DMS79 (cell line): ENCODE measurements around the gene PRKCB.

Experiments
- DNase-seq: peaks from one replicate; lab custom pipeline; 2025; lab: John Stamatoyannopoulos, UW

The PRKCB gene

DNA sequence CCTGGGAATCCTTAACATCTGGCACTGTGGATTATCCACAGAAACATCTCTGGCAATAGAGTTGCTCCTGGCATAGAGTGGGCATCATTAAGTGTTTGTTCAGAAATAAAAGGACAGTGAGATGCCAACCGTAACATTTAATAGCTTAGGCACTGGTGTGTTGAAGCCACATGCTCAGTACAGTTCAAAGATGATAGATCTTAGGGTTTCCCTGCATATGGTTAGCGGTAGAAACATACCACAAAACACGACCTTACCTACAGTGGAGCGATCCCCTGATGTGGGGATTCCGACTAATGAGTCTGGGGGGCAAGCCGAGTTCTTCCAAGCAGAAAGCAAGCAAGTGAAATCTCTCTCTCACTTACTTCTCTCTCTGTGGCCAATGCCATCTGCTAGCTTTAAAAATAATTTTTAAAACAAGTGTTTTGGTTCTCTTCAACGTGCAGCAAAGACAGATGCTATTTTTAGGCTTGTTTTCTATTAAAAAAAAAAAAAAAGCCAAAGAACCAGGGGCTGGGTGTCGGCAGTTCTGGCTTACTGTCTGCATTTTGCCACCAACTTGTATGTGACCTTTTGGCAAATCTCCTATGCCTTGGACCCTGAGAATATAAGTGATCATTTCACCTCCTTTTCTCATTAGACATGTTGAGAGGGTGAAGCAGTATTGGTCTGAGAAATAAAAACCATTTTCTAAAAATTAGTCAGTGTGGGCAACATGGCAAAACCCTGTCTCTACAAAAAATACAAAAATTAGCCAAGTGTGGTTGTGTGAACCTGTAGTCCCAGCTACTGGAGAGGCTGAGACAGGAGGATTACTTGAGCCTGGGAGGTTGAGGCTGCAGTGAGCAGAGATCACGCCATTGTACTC lies 331.1 kb downstream of the PRKCB start:
- DNase-seq: no peak

DNA sequence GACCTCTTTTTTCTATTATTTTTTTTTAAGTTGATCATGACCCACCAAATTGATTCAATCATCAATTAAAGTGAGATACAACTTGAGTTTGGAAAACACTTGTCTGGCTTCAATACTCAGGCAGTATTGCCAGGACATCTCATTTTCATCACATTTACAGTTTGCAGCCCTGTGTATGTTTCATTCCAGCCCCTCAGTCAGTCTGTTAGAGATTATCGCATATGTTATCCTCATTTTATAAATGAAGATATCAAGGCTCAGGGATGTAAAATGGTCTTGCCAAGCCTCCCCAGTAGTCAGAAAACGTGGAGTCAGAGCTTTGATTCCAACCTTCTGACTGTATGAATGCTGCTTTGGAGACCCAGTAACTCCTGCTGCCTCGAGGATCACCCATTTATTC lies 333.1 kb downstream of the PRKCB start:
- no peak for DNase-seq

DNA sequence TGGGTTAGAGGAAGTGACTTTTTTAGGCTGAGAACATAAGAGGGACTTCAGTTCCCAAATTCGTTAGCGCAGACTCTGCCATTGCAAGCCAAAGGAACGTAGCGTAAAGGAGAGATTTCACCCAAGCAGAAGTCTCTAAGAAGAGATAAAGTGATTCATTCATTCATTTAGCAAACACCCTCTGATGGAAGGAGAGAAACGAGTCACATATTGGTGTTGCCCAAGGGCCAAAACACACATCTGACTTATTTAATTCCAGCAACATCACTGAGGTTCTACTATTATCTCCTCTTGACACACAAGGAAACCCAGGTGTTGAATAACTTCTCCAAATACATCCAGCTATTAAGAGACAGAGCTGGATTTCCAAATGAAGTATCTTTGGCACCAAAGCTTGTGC lies 334.6 kb downstream of the PRKCB start:
- no peak for DNase-seq

DNA sequence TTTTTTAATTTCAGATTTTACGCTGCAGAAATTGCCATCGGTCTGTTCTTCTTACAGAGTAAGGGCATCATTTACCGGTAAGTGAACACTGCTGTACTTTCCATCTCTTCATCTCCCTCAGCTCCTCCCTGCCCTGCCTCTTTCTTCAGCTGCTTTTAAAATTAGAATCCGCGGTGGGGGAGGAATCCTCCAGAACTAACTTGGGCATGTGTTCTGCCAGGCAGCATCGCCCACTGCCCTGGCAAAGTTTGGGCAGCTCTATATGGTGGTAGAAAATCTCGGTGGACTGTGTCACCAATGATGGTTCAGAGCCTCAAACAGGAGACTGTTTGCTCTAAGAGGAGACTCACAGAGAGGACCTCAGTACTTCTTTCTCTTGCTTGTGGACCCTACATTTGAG lies 338.7 kb downstream of the PRKCB start:
- DNase-seq: no peak

DNA sequence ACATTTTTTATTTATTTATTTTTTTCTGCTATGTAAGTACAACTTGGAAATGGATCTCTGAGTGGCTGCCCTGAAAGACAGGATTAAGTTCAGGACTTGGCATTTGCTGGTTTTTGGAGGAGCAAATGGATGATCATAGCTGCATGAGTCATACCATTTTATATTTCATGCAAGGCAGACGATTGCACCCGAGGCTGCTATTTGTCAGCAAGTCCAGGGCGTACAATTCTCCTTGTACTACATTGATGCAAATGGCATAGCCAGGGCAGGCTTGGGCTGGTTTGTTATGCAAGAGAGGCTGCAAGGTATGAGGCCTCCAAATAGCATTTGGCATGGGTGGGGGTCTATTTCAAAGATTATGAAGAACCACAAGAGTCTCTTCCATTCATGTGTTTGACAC lies 339.2 kb downstream of the PRKCB start:
- DNase-seq: peak; percentile 33

DNA sequence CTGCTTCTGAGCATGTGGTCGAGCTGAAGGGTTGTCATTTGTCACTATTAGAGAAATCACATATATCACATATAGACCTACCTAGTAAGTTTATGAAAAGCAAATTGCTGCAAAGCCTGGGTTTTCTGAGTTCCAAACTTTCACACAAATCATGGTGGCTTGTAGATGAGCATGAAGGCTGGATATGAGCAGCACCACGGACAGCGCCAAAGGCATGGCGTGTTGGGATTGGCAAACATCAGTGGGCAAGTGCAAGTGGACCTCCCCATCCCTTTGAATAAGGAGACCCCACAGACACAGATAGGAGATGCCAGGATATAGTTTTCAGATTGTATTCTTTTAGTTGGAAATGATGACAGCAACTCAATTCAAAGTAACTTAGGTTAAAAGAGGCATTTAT lies 342.7 kb downstream of the PRKCB start:
- DNase-seq: no peak

DNA sequence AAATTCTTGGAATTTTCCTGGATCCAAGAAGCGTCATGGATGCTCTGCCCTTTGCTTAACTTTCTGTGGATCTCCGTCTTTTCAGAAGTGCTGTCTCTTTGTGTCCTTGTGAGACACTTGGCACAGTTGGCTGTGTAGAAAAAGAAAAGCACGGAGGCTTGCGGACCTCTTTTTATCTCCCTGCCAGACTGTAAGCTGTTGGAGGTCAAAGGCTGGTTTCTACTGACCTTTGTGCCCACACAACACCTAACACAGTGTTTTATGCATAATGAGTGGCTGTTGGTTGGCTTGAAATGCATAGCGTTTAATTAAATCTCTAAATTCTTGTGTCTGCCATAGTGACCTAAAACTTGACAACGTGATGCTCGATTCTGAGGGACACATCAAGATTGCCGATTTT lies 344.7 kb downstream of the PRKCB start:
- no peak for DNase-seq

DNA sequence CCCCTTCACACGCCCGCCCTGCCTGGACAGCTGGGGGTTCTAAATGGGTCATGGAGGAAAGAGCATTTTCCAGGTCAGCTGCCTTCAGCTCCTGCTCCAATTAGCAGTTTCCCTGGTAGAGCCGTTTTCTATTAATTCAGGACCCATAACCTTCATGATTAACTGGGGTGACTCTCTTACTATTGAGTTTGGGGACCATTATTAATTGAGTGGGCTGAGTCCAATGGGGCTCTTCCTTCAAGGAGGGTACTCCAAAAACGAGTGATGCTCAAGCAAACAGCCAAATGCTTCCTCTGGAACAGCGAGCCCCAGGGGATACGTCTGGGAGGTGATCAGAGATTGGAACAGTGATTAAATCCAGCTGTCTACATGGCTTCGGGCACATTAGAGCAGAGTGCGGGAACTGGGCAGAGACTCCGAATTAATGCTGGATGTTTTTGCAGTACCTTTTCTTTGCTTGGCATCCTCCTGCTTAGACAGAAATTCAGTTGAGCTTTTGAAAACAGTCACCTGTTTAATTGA lies 352.3 kb downstream of the PRKCB start:
- peak; percentile 6 for DNase-seq

DNA sequence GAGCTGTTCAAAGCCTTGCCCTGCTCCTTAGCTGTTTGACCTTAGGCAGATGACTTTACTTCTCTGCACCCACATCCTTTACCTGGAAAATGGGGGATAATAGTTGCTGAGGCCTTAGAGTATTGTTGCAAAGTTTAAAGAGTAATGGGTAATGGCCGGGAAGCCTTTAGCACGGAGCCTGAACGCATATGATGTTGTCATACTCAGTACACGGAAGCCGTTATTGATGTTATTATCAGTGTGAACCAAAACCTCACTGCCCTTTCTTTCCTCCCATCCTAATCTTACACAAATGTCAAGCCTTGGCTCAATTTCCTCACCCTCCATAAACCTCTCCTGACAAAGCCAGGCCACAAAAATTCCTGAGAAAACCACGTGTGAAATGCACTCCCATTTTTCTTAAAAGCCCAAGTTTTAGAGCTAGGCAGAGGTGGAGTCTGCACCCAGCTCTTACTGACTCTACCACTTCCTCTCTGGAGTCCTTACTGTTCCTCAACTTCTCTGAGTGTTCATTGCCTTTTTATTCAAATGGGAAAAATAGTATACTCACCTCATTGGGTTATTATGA lies 353.1 kb downstream of the PRKCB start:
- no peak for DNase-seq

DNA sequence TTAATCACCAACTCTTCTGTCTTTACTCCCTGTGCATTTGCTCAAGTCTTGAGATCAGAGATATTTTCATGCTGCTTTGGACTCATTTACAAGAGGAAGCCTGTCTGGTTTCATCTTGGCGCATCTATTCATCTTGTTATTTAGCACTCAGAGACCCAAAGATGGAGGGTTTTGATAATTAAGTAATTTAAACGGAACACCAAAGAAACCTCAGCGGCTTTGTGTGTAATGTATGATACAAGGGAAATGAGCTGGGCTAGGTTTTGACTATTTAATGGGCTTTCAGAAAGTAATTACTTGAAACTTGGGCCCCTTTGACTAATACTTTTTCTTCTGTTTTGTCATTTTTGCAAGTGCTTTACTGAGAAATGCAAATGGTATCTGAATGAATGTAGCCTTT lies 354.2 kb downstream of the PRKCB start:
- no peak for DNase-seq

DNA sequence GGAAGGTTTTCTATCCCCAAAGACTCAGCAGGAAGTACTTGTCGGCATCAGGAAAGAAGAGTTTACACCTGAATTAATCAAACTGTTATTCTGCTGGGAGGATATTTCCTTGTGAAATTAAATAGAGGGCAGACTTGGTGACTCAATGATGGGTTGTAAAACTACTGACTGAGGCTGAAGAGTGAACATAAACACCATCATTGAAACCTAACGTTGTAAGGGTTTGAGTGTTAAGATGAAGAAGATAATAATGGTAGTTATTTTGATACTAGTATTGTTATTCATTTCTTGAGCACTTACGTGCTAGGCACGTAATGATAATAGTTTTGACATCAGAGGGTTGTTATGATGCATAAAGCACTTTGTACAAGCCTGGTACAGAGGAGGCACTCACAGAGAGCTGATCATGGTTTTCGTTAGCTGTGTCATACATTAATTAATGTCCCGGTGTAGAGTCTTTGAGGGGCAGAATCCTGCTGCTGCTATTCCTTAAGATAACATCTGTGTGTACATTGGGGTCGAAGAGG lies 356.2 kb downstream of the PRKCB start:
- no peak for DNase-seq

DNA sequence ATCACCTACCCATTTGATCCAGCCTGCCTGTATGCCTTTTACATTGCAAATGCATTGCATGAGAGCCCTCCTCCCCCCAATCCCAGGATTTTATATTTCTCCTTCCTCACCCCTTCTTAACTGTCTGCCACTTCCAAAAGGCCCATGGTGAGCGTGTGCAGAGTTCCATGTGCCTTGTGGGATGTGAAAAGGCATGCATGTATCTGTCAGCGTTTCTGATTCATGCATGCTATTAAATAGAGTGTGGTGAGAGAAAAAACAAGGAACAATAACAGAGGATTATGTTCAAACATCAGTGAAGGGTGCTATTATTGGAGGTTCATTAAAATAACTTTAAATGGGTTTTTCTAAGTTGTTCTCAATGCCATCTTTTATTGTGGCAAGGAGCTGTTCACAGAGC lies 359.4 kb downstream of the PRKCB start:
- DNase-seq: no peak

DNA sequence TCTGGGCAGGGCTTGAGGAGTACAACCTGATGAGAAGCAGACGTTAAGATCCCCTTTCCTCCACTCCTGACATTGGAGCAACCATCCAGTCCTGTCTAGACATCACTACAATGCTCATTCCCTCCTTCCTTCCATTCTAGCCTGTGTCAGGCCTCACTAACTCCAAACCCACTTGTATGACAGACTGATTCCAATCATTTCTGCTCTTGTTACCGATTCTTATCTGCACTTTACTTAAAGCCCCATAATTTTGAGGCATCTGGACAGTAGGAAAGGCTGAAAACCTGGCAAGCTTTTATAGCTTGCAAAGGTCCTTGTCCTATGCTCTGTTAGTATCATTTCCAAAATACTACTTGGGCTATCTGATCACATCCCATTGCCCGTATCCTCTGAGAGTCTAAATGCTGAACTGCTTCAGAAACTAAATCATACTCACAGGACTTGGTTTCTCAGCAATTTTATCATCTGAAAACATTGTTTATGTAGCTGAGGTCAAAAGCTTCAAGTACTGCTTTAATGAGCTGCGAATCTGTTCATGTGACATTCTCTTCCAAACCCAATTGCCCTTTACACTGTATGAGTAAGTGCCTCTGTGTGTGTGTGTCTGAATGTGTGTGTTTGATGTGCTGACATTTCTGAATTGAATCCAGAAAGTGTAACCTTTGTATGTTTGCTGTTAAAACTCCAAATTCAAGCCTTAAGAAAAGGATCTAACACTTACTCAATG lies 363.2 kb downstream of the PRKCB start:
- DNase-seq: peak; percentile 17

DNA sequence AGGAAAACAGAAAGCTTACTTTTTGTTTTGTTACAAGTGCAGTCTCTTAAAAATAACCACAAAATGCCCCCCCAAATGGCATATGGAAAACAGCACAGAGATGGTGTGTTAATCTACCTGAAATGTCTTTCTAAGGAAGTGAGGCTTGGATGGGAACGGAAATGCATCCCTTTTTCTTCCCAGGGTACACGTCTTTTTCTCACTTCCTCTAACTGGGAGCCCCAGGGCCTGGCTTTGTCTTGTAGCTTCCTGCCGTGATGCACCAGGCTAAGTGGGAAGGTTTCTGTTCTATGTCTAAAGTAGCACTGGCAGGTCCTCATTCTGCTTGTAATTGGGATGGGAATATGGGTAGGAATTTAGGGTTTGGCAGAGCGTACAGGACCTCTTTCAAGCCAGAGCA lies 367.9 kb downstream of the PRKCB start:
- no peak for DNase-seq

DNA sequence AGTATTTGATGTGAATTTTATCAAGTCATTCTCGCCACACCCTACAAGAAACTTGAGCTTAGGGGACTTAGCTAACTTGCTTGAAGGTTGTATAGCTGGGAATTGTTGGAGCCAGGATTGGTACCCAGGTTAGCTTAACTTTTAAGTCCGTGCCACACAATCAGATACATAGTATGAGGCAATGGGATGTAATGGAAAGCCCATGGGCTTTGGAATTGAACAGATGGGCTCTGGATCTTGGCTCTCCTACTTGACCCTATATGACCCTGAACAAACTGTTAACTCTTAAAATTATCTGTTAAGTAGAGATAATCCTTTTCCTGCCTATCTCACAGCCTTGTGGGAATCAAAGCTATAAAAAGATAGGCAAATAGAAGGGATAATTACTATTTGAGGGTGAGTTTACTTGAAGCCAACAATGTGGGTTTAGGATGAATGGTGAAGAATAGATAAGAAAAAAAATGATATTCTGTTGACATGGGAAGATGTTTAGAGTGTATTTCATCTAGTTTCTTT lies 368.4 kb downstream of the PRKCB start:
- no peak for DNase-seq

DNA sequence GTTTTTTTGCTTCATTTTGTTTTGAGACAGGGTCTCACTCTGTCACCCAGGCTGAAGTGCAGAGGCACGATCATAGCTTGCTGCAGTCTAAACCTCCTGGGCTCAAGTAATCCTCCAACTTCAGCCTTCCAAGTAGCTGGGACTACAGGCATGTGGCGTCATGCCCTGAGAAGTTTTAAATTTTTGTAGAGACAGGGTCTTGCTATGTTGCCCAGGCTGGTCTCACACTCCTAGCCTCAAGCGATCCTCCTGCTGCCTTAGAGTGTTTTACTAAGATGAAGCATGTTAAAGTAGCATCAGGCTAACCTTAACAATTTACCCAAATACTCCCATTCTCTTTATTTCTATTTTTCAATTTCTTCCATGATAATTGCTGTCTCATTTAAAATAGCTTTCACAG lies 371.1 kb downstream of the PRKCB start:
- no peak for DNase-seq

DNA sequence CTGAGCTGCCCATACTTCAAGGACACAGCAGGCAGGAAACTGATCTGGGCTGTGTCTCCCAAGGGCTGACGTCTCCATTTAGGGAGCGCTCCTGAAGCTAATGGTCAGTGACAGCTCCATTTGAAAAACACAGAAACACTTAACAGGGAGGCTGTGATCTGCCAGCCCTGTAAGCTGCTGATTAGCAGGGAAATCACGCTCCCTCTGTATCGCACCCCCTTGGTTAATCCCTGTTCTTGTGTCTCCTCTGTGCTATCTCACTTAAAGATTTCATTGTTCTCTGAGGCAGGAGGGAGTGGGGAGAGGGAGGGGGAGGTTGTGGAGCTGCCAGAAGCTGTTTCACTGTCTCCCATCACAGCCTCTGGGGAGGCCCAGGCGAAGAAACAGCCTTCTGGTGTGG lies 372.9 kb downstream of the PRKCB start:
- peak; percentile 72 for DNase-seq

DNA sequence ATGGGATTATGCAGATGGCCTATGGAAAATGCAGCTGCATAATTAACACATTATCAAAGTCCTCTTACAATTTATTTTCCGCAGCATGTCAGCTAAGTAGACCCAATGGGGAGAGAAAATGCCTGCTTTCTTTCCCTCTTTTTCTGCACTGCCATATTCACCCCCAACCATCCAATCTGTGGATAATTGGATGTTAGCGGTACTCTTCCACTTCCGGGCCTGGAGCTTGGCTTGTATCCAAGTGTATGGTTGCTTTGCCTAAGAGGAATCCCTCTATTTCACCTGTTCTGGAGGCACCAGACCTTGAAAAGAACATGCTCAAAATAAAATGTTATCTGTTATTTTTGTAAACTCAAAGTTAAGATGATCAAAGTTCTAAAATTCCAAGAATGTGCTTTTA lies 379.2 kb downstream of the PRKCB start:
- no peak for DNase-seq

DNA sequence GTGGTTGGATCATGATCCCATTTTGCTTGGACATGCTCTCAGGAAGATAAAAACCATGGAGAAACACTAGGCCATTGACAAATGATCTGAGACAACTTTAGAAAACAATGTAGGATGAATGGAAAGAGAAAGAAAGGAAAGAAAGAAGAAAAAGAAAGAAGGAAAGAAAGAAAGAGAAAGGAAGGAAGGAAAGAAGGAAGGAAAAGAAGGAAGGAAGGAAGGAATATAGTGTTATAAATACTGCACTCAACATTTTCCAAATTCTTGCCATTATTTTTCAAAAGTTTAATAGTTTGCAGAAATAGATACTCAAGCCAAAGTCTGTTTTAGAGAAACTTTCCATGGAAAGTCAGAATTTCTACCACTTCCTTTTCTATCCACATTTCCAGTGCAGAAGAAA lies 381.2 kb downstream of the PRKCB start:
- no peak for DNase-seq

DNA sequence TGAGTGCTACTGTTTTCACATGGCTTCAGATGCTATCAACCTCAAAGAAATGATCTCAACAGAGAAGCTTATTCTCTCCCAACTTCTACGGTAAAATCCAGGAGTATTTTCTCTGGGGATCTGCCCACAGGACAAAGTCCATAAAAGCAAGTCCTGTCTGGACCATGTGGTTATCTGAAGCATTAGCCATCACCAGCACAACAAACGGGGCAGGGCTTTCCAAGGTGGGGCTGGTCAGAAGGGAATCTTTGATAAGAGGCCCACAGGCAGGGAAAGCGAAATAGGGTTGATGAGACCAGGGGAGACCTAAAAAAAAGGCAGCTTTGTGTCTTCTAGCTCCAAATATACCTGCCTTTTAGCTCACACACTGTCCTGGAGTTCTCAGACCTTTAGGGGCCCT lies 381.7 kb downstream of the PRKCB start:
- DNase-seq: no peak

DNA sequence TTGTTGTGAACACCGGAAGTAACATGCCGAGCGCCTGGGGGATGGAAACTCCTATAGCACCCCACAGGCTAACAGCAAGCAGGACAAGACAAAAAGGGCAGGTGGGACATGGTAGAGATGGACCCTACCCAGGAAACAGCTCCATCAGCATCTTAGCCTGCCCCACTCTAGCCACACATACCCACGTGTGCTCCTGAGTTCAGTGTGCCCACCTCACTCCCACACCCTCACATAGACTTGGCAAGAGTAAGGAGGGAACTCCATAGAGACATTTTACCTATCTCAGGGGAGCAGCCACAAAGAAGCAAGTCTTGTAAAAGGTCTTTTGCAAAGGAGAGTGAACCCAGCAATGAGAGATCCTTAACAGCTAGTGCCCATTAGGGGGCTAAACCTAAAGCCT lies 382.5 kb downstream of the PRKCB start:
- DNase-seq: no peak

DNA sequence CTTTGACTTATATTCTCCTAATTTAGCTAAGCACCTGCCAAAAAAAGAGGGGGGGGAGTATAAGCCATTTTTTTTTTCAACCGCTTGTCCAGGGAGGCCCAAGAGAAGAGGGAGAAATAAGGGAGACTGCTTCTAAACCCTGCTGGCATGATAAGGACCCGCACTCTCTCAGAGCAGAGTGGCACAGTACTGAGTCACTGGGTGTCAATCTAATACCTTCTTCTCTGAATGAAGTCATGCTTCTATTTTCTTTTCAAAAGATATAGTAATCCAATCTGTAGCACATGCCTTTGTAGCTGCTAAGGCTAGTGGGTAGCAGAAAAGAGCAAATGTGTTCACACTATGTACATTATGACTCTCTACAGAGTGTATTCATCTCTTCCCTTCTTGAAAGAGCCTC lies 385.4 kb downstream of the PRKCB start:
- DNase-seq: no peak

DNA sequence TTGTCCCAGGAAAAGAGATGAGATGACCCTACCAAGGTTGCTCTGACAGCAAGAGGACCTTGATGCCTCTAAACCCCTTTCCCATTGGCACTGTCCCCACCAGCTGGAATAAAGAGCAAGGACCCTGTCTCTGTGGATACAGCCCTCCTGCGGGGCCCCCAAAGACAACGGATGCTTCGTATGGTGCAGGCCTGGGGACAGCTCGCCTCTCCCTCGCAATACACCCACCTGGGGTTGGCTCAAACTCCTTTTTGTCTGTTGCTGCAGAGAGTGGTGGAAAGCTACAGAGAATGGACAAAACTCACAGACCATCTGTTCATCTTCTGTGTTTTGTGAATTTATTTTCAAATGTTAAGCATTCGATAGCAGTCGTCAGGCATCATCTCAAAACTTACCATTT lies 392.7 kb downstream of the PRKCB start:
- DNase-seq: no peak
